Cardiac muscle cell (in vitro differentiated cells and primary cell): ENCODE measurements around the gene RRAGD. TPM values are rescaled to one million over a fixed set of nuclear protein-coding genes. Genes with fewer than 3 reads are reported as not detected.

Experiments used
- DNase-seq, 2 donors: peaks; one replicate each; pipeline versions ENCODE4 v3.0.0 to v3.0.0-alpha.2; 2010 to 2017; ENCODE audit warnings: low read depth in 1 of 2, low spot score in 1 of 2
- H3K27ac ChIP-seq: fragments of 200-600 bp; sonication (generic); 2 replicates; pipeline ENCODE4 v1.5.1; 2016
- H3K27me3 ChIP-seq: fragments of 200-600 bp; sonication (generic); 2 replicates; pipeline ENCODE4 v1.6.0; 2016; ENCODE audit warnings: control low read depth
- H3K36me3 ChIP-seq: fragments of 200-600 bp; sonication (generic); 2 replicates; pipeline ENCODE4 v1.5.1; 2016; ENCODE audit warnings: control low read depth
- H3K4me1 ChIP-seq: fragments of 200-600 bp; sonication (generic); 2 replicates; pipeline ENCODE4 v1.8.1; 2017; ENCODE audit warnings: low read depth, mild to moderate bottlenecking, mixed run types
- H3K4me3 ChIP-seq: fragments of 200-600 bp; sonication (generic); 2 replicates; pipeline ENCODE4 v1.5.1; 2016; ENCODE audit warnings: mild to moderate bottlenecking
- H3K9me3 ChIP-seq: fragments of 200-600 bp; sonication (generic); 2 replicates; pipeline ENCODE4 v1.5.1; 2017; ENCODE audit warnings: low read depth, mild to moderate bottlenecking, control low read depth
- polyA plus RNA-seq: library from polyadenylated mRNA; unstranded; fragments of >200 nt; fragmentation: Nextera tagmentation; extraction: Ambion mirVana; gene quantifications from 2 replicates; pipeline ENCODE4 v1.2.1, GENCODE V29; 2016
- total RNA-seq: library from RNA; depleted of rRNA; stranded (reverse); fragments of >200 nt; gene quantifications from 2 replicates; pipeline ENCODE4 v1.2.3, GENCODE V29; 2016
- TF ChIP-seq, protein P1 (sequence below): IDR thresholded peaks from 2 replicates; pipeline ENCODE4 v1.5.1; 2012; ENCODE audit warnings: low read depth, mild to moderate bottlenecking, low read length

The RRAGD gene
- total and polyA plus RNA-seq, 2 experiments from 2014 or later = 33.2 to 40.1 TPM

DNA sequence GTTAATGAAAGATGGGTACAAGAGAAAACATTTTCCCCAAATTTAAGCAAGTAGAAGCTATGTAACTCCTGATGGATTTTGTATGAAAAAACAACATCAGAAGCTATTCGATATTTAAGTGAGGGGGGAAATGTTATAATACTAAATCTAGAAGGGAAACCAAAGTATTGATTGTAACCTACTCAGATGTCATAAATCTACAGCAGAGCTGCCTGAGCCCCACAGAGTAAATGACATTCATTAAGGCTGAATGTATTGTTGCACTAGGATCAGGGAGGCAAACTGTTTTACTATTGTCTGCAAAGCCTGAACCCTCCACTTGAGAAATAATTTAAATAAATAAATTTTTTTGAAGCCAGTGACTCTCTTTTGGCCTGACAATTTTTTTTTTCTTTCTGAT, 40.2 kb upstream of the RRAGD start:
- no peak overlapping the region for H3K27ac ChIP-seq
- DNase-seq = no peak
- H3K4me3 ChIP-seq = no peak overlapping the region
- H3K36me3 ChIP-seq = no peaks in the 10 kb centered on the region
- TF ChIP-seq, protein P1, sequence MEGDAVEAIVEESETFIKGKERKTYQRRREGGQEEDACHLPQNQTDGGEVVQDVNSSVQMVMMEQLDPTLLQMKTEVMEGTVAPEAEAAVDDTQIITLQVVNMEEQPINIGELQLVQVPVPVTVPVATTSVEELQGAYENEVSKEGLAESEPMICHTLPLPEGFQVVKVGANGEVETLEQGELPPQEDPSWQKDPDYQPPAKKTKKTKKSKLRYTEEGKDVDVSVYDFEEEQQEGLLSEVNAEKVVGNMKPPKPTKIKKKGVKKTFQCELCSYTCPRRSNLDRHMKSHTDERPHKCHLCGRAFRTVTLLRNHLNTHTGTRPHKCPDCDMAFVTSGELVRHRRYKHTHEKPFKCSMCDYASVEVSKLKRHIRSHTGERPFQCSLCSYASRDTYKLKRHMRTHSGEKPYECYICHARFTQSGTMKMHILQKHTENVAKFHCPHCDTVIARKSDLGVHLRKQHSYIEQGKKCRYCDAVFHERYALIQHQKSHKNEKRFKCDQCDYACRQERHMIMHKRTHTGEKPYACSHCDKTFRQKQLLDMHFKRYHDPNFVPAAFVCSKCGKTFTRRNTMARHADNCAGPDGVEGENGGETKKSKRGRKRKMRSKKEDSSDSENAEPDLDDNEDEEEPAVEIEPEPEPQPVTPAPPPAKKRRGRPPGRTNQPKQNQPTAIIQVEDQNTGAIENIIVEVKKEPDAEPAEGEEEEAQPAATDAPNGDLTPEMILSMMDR = no peak
- H3K9me3 ChIP-seq = no peaks in the 10 kb centered on the region
- H3K27me3 ChIP-seq = no peaks in the 10 kb centered on the region
- H3K4me1 ChIP-seq = no peaks in the 10 kb centered on the region

DNA sequence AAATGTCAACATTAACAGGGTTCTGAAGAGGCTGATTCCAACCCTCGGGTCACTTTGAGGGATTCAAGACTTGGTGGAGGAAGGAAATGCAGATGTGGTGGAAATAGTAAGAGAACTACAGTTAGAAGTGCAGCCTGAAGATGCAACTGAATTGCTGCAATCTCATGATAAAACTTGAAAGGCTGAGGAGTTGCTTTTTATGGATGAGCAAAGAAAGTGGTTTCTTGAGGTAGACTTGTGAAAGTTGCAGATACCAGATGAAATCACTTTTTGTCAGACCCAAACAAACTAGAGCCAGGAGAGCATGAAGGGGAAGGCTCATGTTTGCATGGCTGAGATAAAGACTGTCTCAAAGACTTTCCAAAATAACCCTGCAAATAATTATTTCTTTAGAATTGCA, 37.1 kb upstream of the RRAGD start:
- no peaks in the 10 kb centered on the region for H3K27me3 ChIP-seq
- H3K4me1 ChIP-seq = no peaks in the 10 kb centered on the region
- H3K27ac ChIP-seq = no peak overlapping the region
- no peaks in the 10 kb centered on the region for H3K36me3 ChIP-seq
- TF ChIP-seq, protein P1 = no peak
- no peaks in the 10 kb centered on the region for H3K9me3 ChIP-seq
- DNase-seq = no peak
- H3K4me3 ChIP-seq = no peak overlapping the region

DNA sequence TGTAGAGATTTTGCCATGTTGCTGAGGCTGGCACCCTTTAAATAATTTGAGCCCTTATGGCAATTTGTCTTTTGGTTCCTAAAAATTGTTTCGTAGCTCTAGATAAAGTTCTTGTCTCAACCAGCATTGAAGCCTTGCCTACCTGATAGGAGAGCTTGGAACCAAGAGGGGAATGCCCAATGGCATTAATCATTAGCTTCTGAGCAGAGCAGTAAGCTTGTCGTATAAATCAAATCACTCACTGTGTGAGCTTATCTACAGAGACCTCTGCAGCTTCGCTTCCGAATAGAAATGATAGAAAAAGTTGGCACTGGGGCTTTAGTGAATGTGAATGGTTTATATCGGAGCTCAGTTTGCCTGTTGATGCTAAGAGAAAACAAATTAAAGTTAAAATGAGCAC, 31.6 kb upstream of the RRAGD start:
- Histone ChIP-seq H3K4me1 (no peaks in the 10 kb centered on the region), H3K4me3 (no peak overlapping the region), H3K27me3 (no peaks in the 10 kb centered on the region), H3K36me3 (no peaks in the 10 kb centered on the region), H3K27ac (no peak overlapping the region), H3K9me3 (no peaks in the 10 kb centered on the region)
- no peak for DNase-seq
- TF ChIP-seq, protein P1 = no peak

DNA sequence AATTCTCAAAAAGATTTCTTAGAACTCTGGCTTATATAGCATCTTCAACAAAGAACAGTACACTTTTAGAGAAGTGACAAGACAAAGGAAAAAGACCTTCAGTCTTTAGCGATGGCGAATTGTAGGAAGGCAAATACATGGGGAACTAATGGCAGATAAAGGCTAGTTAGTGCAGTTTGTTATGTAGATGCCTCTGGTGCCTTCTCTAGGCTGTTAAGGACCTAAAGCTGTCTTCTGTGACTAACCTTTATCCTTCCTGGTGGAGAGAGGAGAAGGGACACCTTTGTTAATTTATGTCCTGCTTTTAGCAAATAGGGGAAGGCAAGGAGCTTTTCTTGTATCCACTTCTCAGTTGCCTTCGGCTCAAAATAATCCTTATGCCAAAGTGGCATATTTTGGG, 28.1 kb upstream of the RRAGD start:
- DNase-seq = no peak
- Histone ChIP-seq H3K4me3 (no peak overlapping the region), H3K36me3 (no peaks in the 10 kb centered on the region), H3K27ac (no peak overlapping the region), H3K27me3 (no peaks in the 10 kb centered on the region), H3K4me1 (no peaks in the 10 kb centered on the region), H3K9me3 (no peaks in the 10 kb centered on the region)
- TF ChIP-seq, protein P1 = no peak

DNA sequence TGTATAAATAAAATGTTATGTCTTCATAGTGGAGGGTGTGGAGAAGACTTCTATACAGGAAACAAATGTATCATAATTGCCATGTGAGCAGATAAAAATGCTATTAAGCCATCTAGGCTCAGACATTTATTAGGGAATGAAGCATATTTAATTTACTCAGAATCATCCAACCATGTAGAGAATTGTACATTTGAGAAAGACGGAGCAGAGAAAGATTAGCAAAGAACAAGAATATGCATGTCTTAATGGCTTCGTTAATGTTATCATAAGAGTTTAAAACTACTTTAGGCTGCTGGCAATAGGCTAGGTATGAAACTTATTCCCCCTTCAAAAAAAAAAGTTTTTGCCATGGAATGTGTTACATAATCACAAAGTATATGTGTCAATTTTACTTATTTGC, 26.9 kb upstream of the RRAGD start:
- Histone ChIP-seq H3K9me3 (no peaks in the 10 kb centered on the region), H3K36me3 (no peaks in the 10 kb centered on the region), H3K27ac (no peak overlapping the region), H3K27me3 (no peaks in the 10 kb centered on the region), H3K4me3 (no peak overlapping the region), H3K4me1 (no peaks in the 10 kb centered on the region)
- DNase-seq = no peak
- TF ChIP-seq, protein P1 = no peak

DNA sequence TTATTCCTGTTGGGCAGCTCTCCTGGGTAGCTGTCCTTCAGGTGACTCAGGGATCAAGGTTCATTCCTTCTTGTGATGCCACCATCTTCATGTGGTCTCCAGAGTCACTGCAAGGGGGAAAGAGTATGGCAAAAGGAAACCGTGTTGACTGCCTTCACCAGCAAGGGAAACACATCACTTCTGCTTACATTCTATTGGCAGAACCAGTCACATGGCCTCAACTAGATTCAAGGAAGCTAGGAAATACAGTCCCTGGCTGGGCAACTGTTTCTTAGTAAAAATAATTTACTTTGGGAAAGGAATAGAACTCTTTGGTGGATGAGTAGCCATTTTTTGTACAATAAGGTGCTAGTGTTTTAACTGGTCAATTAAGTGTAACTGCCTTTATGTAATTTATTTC, 26.2 kb upstream of the RRAGD start:
- no peak for DNase-seq
- no peaks in the 10 kb centered on the region for H3K27me3 ChIP-seq
- H3K36me3 ChIP-seq = no peaks in the 10 kb centered on the region
- no peaks in the 10 kb centered on the region for H3K9me3 ChIP-seq
- no peak overlapping the region for H3K4me3 ChIP-seq
- TF ChIP-seq, protein P1 = no peak
- H3K4me1 ChIP-seq = no peaks in the 10 kb centered on the region
- H3K27ac ChIP-seq = no peak overlapping the region
